Measurements from ENCODE around the gene FMNL3. TPM values are rescaled to one million over a fixed set of nuclear protein-coding genes. Genes with fewer than 3 reads are reported as not detected.

The FMNL3 gene
- total and polyA plus RNA-seq, 2 of the 8 experiments (the other 6 are each of a cell fraction or from before 2014, with no cell fraction given) = 8.6 to 29.0 TPM

- Histone ChIP-seq H3K27ac (ENCODE audit: low read depth, low read length) (no peak overlapping the region), H2BK120ac (replicated peaks; ENCODE audit: low read depth, low read length) (no peak overlapping the region), H3K4me3 (ENCODE audit: extremely low read depth in 1 of 4, insufficient read depth in 2 of 4, low read depth in 3 of 4, low read length in 4 of 4) (no peak overlapping the region), H3K4me1 (replicated peaks in 1 of 4; ENCODE audit: control insufficient read depth in 3 of 4, insufficient read depth in 4 of 4, low read length in 3 of 4) (peaks cover 0 to 5% (median 1%) of the 10 kb centered on the region in 4 experiments; a peak in 3 of 7 replicates), H3K9me3 (ENCODE audit: insufficient read depth in 2 of 2, low read depth in 1 of 2, low read length in 1 of 2) (no peaks in the 10 kb centered on the region), H3K23me2 (ENCODE audit: low read depth, low read length) (no peaks in the 10 kb centered on the region), H3K18ac (ENCODE audit: extremely low read depth, low read length) (no peak overlapping the region), H4K20me1 (replicated peaks in 1 of 2; ENCODE audit: control insufficient read depth in 1 of 2, insufficient read depth in 2 of 2, low read length in 2 of 2) (peaks cover 0 to 11% of the 10 kb centered on the region in 2 experiments), H3K4ac (replicated peaks; ENCODE audit: insufficient read length, low read depth, low read length) (no peak overlapping the region), H2BK5ac (ENCODE audit: low read depth, low read length) (no peak overlapping the region), H3K4me2 (ENCODE audit: insufficient read depth in 1 of 2, low read depth in 2 of 2, low read length in 2 of 2) (no peak overlapping the region), H2BK20ac (ENCODE audit: low read length) (no peak overlapping the region), H2BK15ac (ENCODE audit: low read length) (0 out of 2 replicates have a peak overlapping the region, but pooled peaks have one; percentile 4), H3K14ac (ENCODE audit: insufficient read length) (no peak overlapping the region), H3K27me3 (replicated peaks in 1 of 4; ENCODE audit: control insufficient read depth in 3 of 4, extremely low read depth in 1 of 4, insufficient read depth in 3 of 4, low read length in 3 of 4) (no peaks in the 10 kb centered on the region), H2AK5ac (ENCODE audit: low read depth, low read length) (0 out of 2 replicates have a peak overlapping the region, but pooled peaks have one; percentile 82), H2AFZ (ENCODE audit: low read length) (no peak overlapping the region), H3K79me1 (ENCODE audit: low read depth, low read length) (no peaks in the 10 kb centered on the region; the same call in 1 of the 2 replicates), H3K79me2 (ENCODE audit: control insufficient read depth in 1 of 2, insufficient read depth in 2 of 2, low read length in 2 of 2) (peaks cover 0 to 58% of the 10 kb centered on the region in 2 experiments; a peak in 2 of 4 replicates), H3K36me3 (ENCODE audit: control insufficient read depth in 2 of 4, insufficient read depth in 4 of 4, low read length in 3 of 4) (no peaks in the 10 kb centered on the region), H4K5ac (ENCODE audit: insufficient read length, low read depth, low read length) (no peak overlapping the region), H3K9ac (replicated peaks in 1 of 4; ENCODE audit: extremely low read depth in 1 of 4, low read depth in 3 of 4, low read length in 3 of 4) (peak overlapping the region in 1 of 4 experiments; percentile 37; a peak in 1 of 7 replicates), H3K56ac (replicated peaks; ENCODE audit: insufficient read length, low read depth, low read length) (no peak overlapping the region), H4K8ac (ENCODE audit: extremely low read depth, insufficient read depth, low read length) (peak overlapping the region; percentile 15), H3K23ac (ENCODE audit: insufficient read length) (no peak overlapping the region), H4K91ac (replicated peaks; ENCODE audit: insufficient read length, low read length) (no peak overlapping the region), H2BK12ac (ENCODE audit: low read depth, low read length) (no peak overlapping the region)
- POLR2A ChIA-PET (ENCODE audit: partially characterized antibody) = interaction anchor here (0.7 to 2.6 kb wide), 12 partner anchors 8 to 58 kb away, joined by 3 to 14 read pairs (median 4); partner anchors contain the start of gene TMBIM6
- no peak for DNase-seq (ENCODE audit: low read depth in 1 of 2, low spot score in 2 of 2)
- 90% methylated on average over 3 of the region's 3 CpGs; no CpG with 5 or more reads in 1 of the 2 experiments for WGBS, 2 experiments (ENCODE audit: extremely low coverage in 1 of 2, insufficient coverage in 1 of 2, insufficient read length in 1 of 2, insufficient replicate concordance in 2 of 2, low coverage in 1 of 2, low lambda C conversion rate in 2 of 2, missing lambda C conversion rate in 1 of 2)
- CTCF ChIA-PET (ENCODE audit: partially characterized antibody) = interaction anchor here (0.8 to 3.1 kb wide), 9 partner anchors 9 to 47 kb away, joined by 3 to 15 read pairs (median 4); no protein-coding TSS in a partner anchor
- no peak for FAIRE-seq
- TF ChIP-seq JUN (IDR thresholded peaks at IDR 0.05; ENCODE audit: low read depth, low read length) = no peak
- TF ChIP-seq RAD21 (IDR thresholded peaks at IDR 0.05 in 1 of 2, conservative IDR thresholded peaks at IDR 0.05 in 1 of 2; ENCODE audit: low read depth in 2 of 2, low read length in 2 of 2) = no peak
- TF ChIP-seq CBX5 (IDR thresholded peaks at IDR 0.05; ENCODE audit: low read depth, low read length) = no peak
- no peak for TF ChIP-seq E2F6 (IDR thresholded peaks at IDR 0.05)
- no peak for TF ChIP-seq SP2 (IDR thresholded peaks at IDR 0.05; ENCODE audit: low read length)
- no peak for TF ChIP-seq CTCF (IDR thresholded peaks at IDR 0.05; ENCODE audit: control extremely low read depth in 1 of 3, insufficient read depth in 1 of 3, low read depth in 1 of 3, low read length in 3 of 3)
- no peak for TF ChIP-seq NRF1 (IDR thresholded peaks at IDR 0.05; ENCODE audit: low read depth, low read length)
- no peak for TF ChIP-seq MAFK (IDR thresholded peaks at IDR 0.05; ENCODE audit: low read depth, low read length)
Measured at GRCh38 chr12:49683599-49684309, 23.5 kb downstream of the FMNL3 start.

Measured in H1 (cell line).